Retina (tissue), 1 donor: ENCODE measurements around the gene SLC9A7.

Source experiments
- DNase-seq: peaks from one replicate; pipeline ENCODE4 v3.0.0-alpha.2; 2016

Gene SLC9A7

GRCh38 chrX:46597771-46598170, 161.1 kb downstream of the SLC9A7 start:
- no peak for DNase-seq

- no peak for DNase-seq
These were observed 161.7 kb downstream of the SLC9A7 start for GRCh38 chrX:46597208-46597607.

- no peak for DNase-seq
These were observed 163.8 kb downstream of the SLC9A7 start for GRCh38 chrX:46595084-46595483.

GRCh38 chrX:46589977-46590723, 168.8 kb downstream of the SLC9A7 start:
- DNase-seq = no peak

- no peak for DNase-seq
These were observed 170.7 kb downstream of the SLC9A7 start for GRCh38 chrX:46588263-46588662.

GRCh38 chrX:46587753-46588171, 171.2 kb downstream of the SLC9A7 start:
- DNase-seq = no peak

GRCh38 chrX:46587158-46587557, 171.8 kb downstream of the SLC9A7 start:
- no peak for DNase-seq

GRCh38 chrX:46584736-46585135, 174.2 kb downstream of the SLC9A7 start:
- no peak for DNase-seq

- DNase-seq = peak; percentile 37
These were observed 176.0 kb downstream of the SLC9A7 start for GRCh38 chrX:46582966-46583365.

- no peak for DNase-seq
These were observed 176.6 kb downstream of the SLC9A7 start for GRCh38 chrX:46582325-46582724.

- DNase-seq = no peak
These were observed 178.3 kb downstream of the SLC9A7 start for GRCh38 chrX:46580613-46581012.

- DNase-seq = no peak
These were observed 179.7 kb downstream of the SLC9A7 start for GRCh38 chrX:46579250-46579649.

- no peak for DNase-seq
These were observed 181.5 kb downstream of the SLC9A7 start for GRCh38 chrX:46577221-46578005.

- no peak for DNase-seq
These were observed 182.5 kb downstream of the SLC9A7 start for GRCh38 chrX:46576458-46576857.

- DNase-seq = peak; percentile 9
These were observed 182.9 kb downstream of the SLC9A7 start for GRCh38 chrX:46575991-46576392.

GRCh38 chrX:46575586-46575985, 183.3 kb downstream of the SLC9A7 start:
- DNase-seq = peak; percentile 13

- DNase-seq = peak; percentile 67
These were observed 184.0 kb downstream of the SLC9A7 start for GRCh38 chrX:46574774-46575381.

GRCh38 chrX:46573892-46574773, 184.8 kb downstream of the SLC9A7 start:
- peak; percentile 70 for DNase-seq

- peak; percentile 87 for DNase-seq
These were observed 185.5 kb downstream of the SLC9A7 start, which contains the start of gene CHST7 for GRCh38 chrX:46573331-46573891. Gene CHST7 (plus strand): TSS chrX:46573765. CDS start chrX:46573932, 167 bp downstream.

- no peak for DNase-seq
These were observed 186.5 kb downstream of the SLC9A7 start for GRCh38 chrX:46572340-46572936.

GRCh38 chrX:46571423-46572339, 187.2 kb downstream of the SLC9A7 start:
- no peak for DNase-seq
